Measurements from ENCODE around the gene PFKFB3.
"Not testable (repeated sequence)": the region's sequence is repeated elsewhere in the genome, so short reads cannot be mapped to it uniquely, and the experiment has no call there.

Gene PFKFB3

DNA sequence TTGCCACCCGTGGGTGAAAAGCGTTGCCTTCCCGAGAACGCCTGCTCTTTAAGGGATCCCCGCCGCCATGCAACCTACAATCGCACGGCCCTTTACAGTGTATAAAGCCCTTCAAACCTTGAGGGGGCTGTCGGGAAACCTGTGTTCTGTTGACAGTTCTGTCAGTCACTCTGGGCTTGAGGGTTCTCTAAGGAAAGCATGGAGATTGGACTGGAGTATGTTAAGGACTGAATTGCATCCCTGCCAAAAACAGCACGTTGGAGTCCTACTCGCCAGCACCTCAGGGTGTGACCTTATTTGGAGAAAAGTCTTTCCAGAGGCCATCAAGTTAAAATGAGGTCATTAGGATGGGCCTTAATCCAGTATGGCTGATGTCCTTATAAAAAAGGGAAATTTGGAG is 70.6 kb downstream of the PFKFB3 start:
- Mint-ChIP-seq H3K4me1 (peaks cover 63% of the 10 kb centered on the region), H3K27ac (peak overlapping the region; percentile 97), H3K4me3 (no peak overlapping the region), H3K9me3 (no peaks in the 10 kb centered on the region), H3K36me3 (peaks cover 19% of the 10 kb centered on the region)
- ATAC-seq (no peak), DNase-seq (ENCODE audit: low spot score in 2 of 2) (no peak)

DNA sequence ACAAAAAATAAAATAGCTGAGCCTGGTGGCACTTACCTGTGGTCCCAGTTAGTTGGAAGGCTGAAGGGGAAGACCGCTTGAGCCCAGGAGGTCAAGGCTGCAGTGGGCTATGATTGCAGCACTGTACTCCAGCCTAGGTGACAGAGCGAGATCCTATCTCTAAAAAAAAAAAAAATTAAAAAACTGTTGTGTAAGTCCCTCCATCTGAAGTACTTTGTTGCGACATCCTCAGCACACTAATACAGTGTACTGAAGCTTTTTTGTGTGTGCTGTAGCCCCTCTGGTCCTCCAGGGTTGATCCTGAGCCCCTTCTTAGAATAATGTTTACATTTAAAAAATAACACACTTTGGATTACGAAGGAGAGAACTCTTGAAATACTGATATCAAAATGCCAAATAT is 71.3 kb downstream of the PFKFB3 start:
- Mint-ChIP-seq H3K36me3 (peaks cover 19% of the 10 kb centered on the region), H3K27ac (peak overlapping the region; percentile 97), H3K4me1 (peaks cover 61% of the 10 kb centered on the region), H3K9me3 (no peaks in the 10 kb centered on the region), H3K4me3 (peak overlapping the region; percentile 80)
- no peak for DNase-seq (ENCODE audit: low spot score in 2 of 2)
- no peak for ATAC-seq

DNA sequence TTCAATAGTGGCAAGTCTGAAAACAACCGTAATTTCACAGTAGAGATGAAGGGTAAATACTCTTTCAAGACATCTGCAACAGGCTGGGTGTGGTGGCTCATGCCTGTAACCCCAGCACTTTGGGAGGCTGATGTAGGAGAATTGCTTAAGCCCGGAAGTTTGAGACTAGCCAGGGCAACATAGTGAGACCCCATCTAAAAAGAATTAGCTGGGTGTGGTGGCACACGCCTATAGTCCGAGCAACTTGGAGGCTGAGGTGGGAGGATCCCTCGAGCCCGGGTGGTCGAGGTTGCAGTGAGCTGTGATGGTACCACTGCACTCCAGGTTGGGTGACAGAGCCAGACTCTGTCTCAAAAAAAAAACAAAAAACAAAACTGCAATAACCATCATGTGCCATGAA is 71.8 kb downstream of the PFKFB3 start:
- no peak for DNase-seq (ENCODE audit: low spot score in 2 of 2)
- ATAC-seq: no peak
- Mint-ChIP-seq H3K9me3 (no peaks in the 10 kb centered on the region), H3K27ac (peak overlapping the region; percentile 97), H3K4me3 (peak overlapping the region; percentile 80), H3K4me1 (peaks cover 59% of the 10 kb centered on the region), H3K36me3 (peaks cover 23% of the 10 kb centered on the region)

DNA sequence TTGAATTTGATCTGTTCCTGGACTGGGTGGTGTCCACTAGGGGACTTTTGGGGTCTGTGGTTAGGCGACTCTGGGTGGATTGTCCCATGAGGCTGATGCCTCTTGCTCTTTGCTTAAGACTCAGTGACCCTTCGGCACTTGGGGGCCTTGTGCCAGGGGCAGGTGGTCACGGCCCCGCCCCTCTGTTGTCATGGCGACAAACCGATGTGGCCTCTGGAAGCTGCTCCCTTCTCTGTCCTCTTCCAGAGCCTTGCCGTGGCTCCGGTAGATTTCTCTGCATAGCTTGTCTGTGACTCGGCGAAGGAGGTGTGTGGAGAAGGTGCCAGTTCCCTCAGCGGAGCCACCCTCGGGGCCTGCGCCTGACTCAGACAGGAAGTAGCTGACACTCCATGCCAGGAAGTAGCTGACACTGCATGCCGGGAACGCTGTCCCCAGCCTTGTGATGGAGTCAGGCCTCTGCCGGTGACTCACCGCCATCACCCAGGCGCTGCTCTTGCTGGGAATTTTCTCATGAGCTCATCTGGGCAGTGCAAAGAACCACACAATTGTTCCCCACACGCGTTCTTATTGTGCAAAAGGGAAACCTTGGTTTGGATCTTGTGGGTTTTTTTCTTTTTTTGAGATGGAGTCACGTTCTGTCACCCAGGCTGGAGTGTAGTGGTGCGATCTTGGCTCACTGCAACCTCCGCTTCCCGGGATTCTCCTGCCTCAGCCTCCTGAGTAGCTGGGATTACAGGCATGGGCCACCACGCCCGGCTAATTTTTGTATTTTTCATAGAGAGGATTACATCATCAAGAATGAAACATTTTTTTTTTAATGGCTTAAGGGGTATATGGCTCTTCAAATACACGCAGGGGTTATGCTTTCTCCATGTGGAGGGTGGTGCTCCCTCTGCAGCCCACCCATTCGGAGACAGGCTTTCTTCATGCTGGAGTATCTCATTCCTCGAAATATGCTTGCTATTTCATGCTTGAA is 72.6 kb downstream of the PFKFB3 start:
- Mint-ChIP-seq H3K4me1 (peaks cover 59% of the 10 kb centered on the region), H3K36me3 (peaks cover 22% of the 10 kb centered on the region), H3K4me3 (peak overlapping the region; percentile 80), H3K27ac (peak overlapping the region; percentile 97), H3K9me3 (no peaks in the 10 kb centered on the region)
- ATAC-seq: peak; percentile 93
- DNase-seq (ENCODE audit: low spot score in 2 of 2): peak; percentile 75 to 94

DNA sequence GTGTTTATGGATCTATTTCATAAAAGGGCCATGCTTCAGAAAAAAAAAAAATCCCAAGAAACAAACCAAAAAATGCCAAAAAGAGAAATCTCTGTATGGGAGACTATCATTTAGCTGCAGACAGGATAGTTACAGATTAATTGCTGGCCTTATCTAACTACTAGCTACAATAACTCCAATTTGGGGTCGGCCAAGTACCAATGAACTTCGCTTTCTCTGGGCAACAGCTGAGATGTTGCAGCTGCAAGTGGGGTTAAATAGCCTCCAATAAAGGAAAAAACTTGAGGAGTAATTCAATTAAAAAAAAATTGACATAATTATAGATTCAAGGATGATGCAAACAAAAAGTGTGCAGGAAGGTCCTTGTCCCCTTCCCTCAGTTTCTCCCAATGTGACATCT is 73.6 kb downstream of the PFKFB3 start:
- Mint-ChIP-seq H3K4me3 (no peak overlapping the region), H3K4me1 (peaks cover 52% of the 10 kb centered on the region), H3K27ac (peak overlapping the region; percentile 29), H3K36me3 (peaks cover 18% of the 10 kb centered on the region), H3K9me3 (no peaks in the 10 kb centered on the region)
- ATAC-seq (no peak), DNase-seq (ENCODE audit: low spot score in 2 of 2) (no peak)

DNA sequence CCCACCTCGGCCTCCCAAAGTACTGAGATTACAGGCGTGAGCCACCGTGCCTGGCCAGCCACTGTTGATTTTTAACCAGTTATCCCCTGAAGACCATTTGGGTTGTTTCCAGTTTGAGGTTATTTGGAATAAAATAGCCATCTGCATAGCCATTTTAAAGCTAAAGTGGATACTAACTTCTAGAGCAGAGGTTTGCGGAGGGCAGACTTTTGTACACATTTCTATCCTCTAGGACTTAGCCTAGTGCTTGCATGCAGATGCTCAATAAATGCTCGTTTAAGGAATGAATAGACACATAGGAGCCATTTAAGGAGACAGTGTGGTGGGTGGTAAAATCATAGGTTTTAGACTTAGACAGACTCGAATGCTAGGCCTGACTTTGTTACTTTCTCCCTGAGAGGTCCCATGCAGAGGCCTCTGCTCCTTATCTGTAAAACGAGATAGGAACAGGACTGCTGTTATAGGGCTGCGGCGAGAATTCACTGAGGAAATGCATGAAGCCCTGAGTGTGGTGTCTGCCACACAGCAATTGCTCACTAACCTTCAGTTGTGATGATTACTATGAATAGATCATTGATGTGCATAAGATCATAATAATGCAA is 75.9 kb downstream of the PFKFB3 start:
- DNase-seq (ENCODE audit: low spot score in 2 of 2) (no peak), ATAC-seq (no peak)
- Mint-ChIP-seq H3K27ac (no peak overlapping the region), H3K9me3 (no peaks in the 10 kb centered on the region), H3K36me3 (peaks cover 18% of the 10 kb centered on the region), H3K4me1 (peaks cover 50% of the 10 kb centered on the region), H3K4me3 (no peak overlapping the region)

DNA sequence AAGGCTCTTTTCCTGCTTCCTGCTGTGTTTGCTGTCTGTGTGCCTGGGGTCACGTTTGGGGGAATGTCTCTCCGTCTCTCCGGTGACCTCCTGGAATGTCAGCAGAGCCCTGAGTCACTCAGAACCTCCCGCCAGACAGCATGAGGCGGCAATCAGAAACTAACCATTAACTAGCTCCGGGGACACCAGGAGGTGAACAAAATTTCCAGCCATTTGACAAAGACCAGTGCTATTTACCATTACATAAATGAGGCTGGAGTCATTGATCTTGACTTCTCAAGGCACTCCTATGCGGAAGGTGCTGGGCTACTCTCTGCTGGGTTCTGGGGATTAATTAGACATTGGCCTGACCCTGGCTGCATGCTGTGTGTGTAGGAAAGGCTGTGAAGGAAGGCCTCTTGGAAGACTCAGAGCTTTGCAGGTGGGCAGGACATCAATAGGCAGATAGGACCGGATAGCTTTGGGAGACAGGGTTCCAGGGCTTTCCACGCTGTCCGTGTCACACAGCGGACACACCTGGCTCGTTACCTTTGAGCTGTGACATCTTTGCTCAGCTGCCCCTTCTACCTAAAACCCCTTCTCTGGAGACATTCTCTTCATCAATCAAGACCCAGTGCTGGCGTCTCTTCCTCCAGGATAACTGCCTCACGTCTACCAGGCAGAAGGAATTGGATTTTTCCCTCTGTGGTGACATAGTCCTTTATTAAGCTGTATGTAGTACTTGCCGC is 77.0 kb downstream of the PFKFB3 start:
- ATAC-seq: no peak
- Mint-ChIP-seq H3K9me3 (no peaks in the 10 kb centered on the region), H3K27ac (peak overlapping the region; percentile 55), H3K36me3 (peaks cover 16% of the 10 kb centered on the region), H3K4me3 (no peak overlapping the region), H3K4me1 (peaks cover 49% of the 10 kb centered on the region)
- no peak for DNase-seq (ENCODE audit: low spot score in 2 of 2)

DNA sequence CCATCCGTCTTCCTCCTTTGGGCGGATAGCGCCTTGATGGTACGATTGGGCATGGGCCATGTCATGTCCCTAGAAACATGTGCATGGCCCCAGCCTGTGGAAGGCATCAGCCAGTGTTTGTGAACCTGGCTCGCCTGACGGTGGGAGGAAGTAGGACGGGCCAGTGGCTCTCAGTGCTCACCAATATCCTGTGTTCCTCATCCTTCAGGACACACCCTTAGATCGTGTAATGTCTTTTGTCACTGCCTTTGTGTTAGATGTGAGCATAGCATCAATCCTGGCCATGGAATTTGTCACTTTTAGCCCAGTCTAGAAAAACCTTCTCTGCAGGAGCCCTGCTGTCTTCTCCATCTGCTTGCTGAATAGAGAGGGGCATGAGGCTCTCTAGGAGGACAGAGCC is 77.6 kb downstream of the PFKFB3 start:
- DNase-seq (ENCODE audit: low spot score in 2 of 2) (no peak), ATAC-seq (no peak)
- H3K9me3 Mint-ChIP-seq: no peaks in the 10 kb centered on the region
- H3K4me1 Mint-ChIP-seq: peaks cover 43% of the 10 kb centered on the region
- H3K27ac Mint-ChIP-seq: peak overlapping the region; percentile 55
- no peak overlapping the region for H3K4me3 Mint-ChIP-seq
- peaks cover 10% of the 10 kb centered on the region for H3K36me3 Mint-ChIP-seq

DNA sequence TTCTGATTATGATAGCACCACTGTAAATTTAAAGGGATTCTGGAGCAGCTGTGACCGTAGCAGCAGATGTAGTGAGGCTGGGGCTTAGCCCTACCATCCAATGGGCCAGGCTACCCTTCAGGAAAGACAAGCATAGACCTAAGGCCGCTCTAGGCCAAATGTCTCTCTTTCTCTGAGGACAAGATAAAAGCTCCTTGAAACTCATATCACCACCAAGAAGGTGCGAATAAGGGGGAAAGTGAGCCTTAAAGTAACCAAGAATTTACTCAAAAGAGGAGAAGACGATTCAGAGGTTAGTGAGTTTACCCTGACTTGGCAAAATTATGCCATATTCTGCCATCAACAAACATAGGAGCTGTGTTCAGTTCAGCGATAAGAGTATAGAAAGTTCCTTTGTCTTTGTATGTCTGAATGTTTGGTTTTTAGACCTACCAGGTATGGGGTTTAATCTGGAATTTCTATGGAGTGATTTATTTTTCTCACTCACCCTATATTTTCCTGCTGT is 79.8 kb downstream of the PFKFB3 start:
- Mint-ChIP-seq H3K4me1 (peaks cover 23% of the 10 kb centered on the region), H3K36me3 (peaks cover 6% of the 10 kb centered on the region), H3K9me3 (no peaks in the 10 kb centered on the region), H3K4me3 (no peak overlapping the region), H3K27ac (peak overlapping the region; percentile 40)
- ATAC-seq: peak; percentile 43
- no peak for DNase-seq (ENCODE audit: low spot score in 2 of 2)

DNA sequence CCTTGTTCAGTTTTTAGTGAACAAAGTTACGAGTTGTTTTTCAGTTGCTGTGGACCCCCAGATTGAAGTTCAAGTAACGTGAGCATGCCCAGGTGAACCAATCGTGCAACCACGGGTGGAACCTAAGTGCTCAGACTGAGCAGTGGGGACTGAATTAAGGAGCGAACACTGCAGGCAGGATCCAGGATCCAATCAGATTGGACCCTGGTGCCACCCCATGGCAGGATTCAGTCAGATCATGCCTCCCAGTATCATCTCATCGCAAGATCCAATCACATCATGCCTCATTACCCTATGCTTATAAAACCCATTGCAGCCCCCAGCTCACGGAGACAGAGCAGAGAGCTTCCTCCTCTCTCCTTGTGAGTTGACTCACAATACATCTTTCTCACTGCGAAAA is 80.9 kb downstream of the PFKFB3 start:
- no peaks in the 10 kb centered on the region for H3K9me3 Mint-ChIP-seq
- DNase-seq (ENCODE audit: low spot score in 2 of 2) (no peak), ATAC-seq (no peak)
- peaks cover 20% of the 10 kb centered on the region for H3K4me1 Mint-ChIP-seq
- H3K4me3 Mint-ChIP-seq: no peak overlapping the region
- H3K36me3 Mint-ChIP-seq: peaks cover 6% of the 10 kb centered on the region
- no peak overlapping the region for H3K27ac Mint-ChIP-seq

DNA sequence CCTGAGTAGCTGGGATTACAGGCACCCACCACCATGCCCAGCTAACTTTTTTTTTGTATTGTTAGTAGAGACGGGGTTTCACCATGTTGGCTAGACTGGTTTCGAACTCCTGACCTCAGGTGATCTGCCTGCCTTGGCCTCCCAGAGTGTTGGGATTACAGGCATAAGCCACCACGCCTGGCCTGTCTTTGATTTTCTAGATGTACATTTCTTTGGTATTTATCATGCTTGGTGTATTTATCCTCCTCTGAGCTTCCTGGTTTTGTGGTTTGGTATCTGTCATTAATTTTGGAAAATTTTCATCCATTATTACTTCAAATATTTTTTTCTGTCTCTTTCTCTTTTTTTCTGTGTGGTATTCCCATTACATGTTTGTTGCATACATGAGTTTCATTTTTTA is 87.9 kb downstream of the PFKFB3 start:
- not testable (repeated sequence) for H3K36me3 Mint-ChIP-seq; H3K4me3 Mint-ChIP-seq; ATAC-seq; DNase-seq (ENCODE audit: low spot score in 2 of 2); H3K9me3 Mint-ChIP-seq; H3K27ac Mint-ChIP-seq
- peaks cover 30% of the 10 kb centered on the region for H3K4me1 Mint-ChIP-seq

DNA sequence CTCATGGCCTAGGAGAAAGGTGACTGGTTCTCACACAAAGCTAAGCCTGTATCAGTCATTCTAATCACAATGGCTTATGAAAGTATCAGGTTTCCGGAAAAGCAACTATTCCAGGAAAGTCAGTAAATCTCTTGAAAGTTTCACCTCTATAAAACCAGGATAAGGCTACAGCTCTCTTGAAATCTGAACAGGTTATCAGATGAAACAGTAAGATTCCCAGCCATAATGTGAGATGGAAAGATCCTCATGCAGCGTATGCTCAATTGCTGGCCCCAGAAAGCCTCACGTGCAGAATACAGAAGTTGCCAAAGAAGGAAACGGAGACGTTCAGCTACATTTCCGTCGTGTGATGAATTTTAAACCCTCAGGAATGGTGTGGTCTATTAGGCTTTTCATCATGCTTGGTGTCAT is 90.0 kb downstream of the PFKFB3 start:
- no peak for ATAC-seq
- Mint-ChIP-seq H3K4me1 (peaks cover 52% of the 10 kb centered on the region), H3K9me3 (peaks cover 3% of the 10 kb centered on the region), H3K4me3 (no peak overlapping the region), H3K36me3 (no peaks in the 10 kb centered on the region), H3K27ac (peak overlapping the region; percentile 58)
- DNase-seq (ENCODE audit: low spot score in 2 of 2): no peak

DNA sequence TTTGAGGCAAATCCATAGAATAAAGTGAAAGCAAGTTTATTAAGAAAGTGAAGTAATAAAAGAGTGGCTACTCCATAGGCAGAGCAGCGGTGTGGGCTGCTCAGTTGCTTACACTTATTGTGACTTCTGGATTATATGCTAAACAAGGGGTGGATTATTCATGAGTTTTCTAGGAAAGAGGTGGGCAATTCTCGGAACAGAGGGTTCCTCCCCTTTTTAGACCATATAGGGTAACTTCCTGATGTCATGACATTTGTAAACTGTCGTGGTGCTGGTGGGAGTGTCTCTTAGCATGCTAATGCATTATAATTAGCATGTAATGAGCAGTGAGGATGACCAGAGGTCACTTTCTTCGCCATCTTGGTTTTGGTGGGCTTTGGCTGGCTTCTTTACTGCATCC is 93.7 kb downstream of the PFKFB3 start:
- not testable (repeated sequence) for ATAC-seq; H3K9me3 Mint-ChIP-seq; DNase-seq (ENCODE audit: low spot score in 2 of 2); H3K4me3 Mint-ChIP-seq
- H3K36me3 Mint-ChIP-seq: peaks cover 14% of the 10 kb centered on the region
- H3K4me1 Mint-ChIP-seq: peaks cover 82% of the 10 kb centered on the region
- peak overlapping the region; percentile 61 for H3K27ac Mint-ChIP-seq

DNA sequence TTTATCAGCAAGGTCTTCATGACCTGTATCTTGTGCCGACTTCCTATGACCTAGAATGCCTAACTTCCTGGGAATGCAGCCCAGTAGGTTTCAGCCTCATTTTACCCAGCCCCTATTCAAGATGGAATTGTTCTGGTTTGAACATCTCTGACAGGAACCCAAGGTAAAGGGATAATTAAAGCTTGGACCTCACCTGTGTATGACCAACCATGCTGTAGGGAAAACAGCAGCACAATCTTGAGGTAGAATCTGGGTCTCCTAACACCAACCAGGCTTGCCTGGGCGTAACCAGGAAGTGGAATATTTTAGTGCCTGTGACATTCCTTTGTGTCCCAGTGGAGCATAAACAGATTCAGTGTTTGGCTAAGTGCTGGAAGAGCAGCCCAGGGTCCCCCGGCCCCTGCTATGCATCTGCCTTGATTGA is 94.1 kb downstream of the PFKFB3 start:
- peaks cover 14% of the 10 kb centered on the region for H3K36me3 Mint-ChIP-seq
- H3K4me1 Mint-ChIP-seq: peaks cover 82% of the 10 kb centered on the region
- ATAC-seq (no peak), DNase-seq (ENCODE audit: low spot score in 2 of 2) (no peak)
- H3K4me3 Mint-ChIP-seq: no peak overlapping the region
- peaks cover 3% of the 10 kb centered on the region for H3K9me3 Mint-ChIP-seq
- peak overlapping the region; percentile 61 for H3K27ac Mint-ChIP-seq

DNA sequence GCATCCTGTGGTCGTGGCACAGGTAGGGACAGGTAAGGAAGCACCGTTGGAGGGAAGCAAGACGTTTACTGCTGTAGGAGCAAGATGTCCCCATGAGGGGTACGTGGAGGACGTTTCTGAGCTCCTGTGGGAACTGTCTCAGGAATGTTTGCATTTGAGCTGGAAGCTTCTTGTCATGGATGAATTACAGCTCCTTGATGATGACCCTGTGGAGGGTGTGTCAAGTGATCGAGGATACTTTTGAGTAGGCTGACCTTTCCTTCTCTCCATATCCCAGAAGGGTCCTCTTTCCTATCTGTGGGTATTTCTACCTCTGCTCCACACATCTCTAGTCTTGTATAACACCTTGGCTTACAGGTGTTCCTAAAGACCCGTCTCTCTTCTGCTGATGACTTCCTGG is 94.8 kb downstream of the PFKFB3 start:
- Mint-ChIP-seq H3K27ac (peak overlapping the region; percentile 61), H3K4me3 (no peak overlapping the region), H3K4me1 (peaks cover 78% of the 10 kb centered on the region), H3K9me3 (peaks cover 3% of the 10 kb centered on the region), H3K36me3 (peaks cover 14% of the 10 kb centered on the region)
- DNase-seq (ENCODE audit: low spot score in 2 of 2) (no peak), ATAC-seq (no peak)

All from stimulated activated effector memory CD8-positive, alpha-beta T cell treated with anti-CD3 and anti-CD28 coated beads, Interleukin-12 subunit alpha, Interleukin-12 subunit beta, amount 100 ng/mL, for 72 hours (primary cell).